ENCODE data around the gene STRN4.
"Not testable (repeated sequence)": the region's sequence is repeated elsewhere in the genome, so short reads cannot be mapped to it uniquely, and the experiment has no call there.

STRN4 gene

DNA sequence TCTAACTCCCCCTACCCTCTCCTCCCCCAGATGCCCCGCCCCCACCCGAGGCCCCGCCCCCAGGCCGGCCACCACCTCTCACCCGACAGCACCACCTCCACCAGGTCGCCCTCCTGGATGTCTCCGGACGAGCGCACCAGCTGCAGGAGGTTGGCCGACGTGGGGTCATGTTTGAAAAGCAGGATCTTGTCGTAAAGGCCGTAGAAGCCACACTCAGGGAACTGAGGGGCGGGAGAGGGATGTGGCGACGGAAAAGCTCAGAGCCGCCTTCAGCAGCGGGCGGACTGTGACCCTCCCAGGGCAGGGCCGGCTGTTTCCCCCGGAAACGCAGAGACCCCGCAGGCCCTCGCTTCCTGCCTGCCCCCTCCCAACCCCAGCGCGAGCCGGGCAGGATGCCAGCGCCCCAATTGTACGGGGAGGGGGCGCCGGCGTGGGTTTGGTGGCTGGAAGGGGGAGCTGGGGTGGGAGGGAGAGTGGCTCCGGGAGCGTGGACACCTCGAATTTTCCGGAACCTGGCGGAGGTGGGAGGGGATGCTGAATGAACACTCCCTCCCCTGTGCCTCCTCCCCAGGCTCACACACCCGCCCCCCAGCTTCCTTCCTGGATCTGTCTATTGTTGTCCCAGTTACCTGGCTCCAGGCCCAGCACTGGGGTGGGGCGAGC is 32.3 kb downstream of the STRN4 start:
- peak overlapping the region; percentile 61 for H3K27ac ChIP-seq (ENCODE audit: low read length)

DNA sequence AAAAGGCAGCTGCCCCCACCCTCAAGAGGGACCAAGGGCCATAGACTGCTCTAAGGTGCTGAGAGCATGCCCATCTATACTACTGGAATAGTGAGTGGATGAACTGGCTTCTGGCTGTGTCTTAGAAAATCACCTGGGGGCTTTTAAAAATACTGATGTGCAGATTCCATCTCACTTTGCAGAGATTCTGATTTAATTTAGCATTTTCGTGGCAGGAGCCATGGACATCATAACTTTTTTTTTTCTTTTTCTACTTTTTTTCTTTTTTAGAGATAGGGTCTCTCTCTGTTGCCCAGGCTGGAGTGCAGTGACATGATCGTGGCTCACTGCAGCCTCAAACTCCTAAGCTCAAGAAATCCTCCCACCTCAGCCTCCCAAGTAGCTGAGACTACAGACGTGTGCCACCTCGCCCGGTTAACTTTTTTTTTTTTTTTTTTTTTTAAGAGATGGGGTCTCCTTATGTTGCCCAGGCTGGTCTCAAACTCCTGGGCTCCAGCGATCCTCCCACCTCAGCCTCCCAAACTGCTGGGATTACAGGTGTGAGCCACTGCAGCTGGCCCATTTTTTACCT is 33.4 kb downstream of the STRN4 start:
- not testable (repeated sequence) for H3K9ac ChIP-seq (ENCODE audit: low read depth, low read length); H3K27ac ChIP-seq (ENCODE audit: low read length); H3K27me3 ChIP-seq (ENCODE audit: insufficient read depth, low read length); H3K4me3 ChIP-seq (ENCODE audit: low read length); H3K9me3 ChIP-seq (ENCODE audit: insufficient read depth, low read depth, low read length)
- Histone ChIP-seq H3K4me1 (ENCODE audit: insufficient read depth, low read length) (peaks cover 17% of the 10 kb centered on the region; the same call in 1 of the 2 replicates), H3K36me3 (ENCODE audit: insufficient read depth, low read depth, low read length) (peaks cover 22% of the 10 kb centered on the region)

More for the DNA sequence above, 32.3 kb downstream of the STRN4 start:
- Histone ChIP-seq H3K4me1 (ENCODE audit: insufficient read depth, low read length) (peaks cover 19% of the 10 kb centered on the region; the same call in 1 of the 2 replicates), H3K36me3 (ENCODE audit: insufficient read depth, low read depth, low read length) (peaks cover 13% of the 10 kb centered on the region), H3K4me3 (ENCODE audit: low read length) (peak overlapping the region; percentile 76), H3K9me3 (ENCODE audit: insufficient read depth, low read depth, low read length) (no peaks in the 10 kb centered on the region), H3K9ac (ENCODE audit: low read depth, low read length) (peak overlapping the region; percentile 89; the same call in 1 of the 2 replicates), H3K27me3 (ENCODE audit: insufficient read depth, low read length) (no peaks in the 10 kb centered on the region)

DNA sequence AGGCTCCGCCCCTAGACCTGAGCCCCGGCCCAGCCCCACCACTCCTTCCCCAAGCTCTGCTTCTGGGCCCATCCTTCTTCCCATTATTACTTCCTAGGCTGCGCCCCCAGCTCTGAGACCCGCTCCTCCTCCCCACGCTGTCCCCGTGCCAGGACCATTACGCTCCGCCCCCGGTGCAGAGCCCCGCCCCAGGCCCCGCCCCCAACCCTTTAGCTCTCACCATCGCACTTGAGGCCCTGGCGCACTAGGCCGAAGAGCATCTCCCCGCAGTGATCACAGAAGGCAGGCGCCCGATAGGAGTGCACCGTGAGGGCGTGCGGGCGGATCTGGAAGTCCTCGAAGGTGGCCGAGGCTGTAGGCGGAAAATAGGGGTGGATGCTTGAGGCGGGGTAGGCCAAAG is 35.6 kb downstream of the STRN4 start:
- peaks cover 14% of the 10 kb centered on the region; the same call in 1 of the 2 replicates for H3K4me1 ChIP-seq (ENCODE audit: insufficient read depth, low read length)
- H3K36me3 ChIP-seq (ENCODE audit: insufficient read depth, low read depth, low read length) = peaks cover 37% of the 10 kb centered on the region
- H3K27ac ChIP-seq (ENCODE audit: low read length) = no peak overlapping the region
- H3K4me3 ChIP-seq (ENCODE audit: low read length) = no peak overlapping the region
- no peak overlapping the region for H3K9ac ChIP-seq (ENCODE audit: low read depth, low read length)
- no peaks in the 10 kb centered on the region for H3K9me3 ChIP-seq (ENCODE audit: insufficient read depth, low read depth, low read length)
- H3K27me3 ChIP-seq (ENCODE audit: insufficient read depth, low read length) = no peaks in the 10 kb centered on the region

DNA sequence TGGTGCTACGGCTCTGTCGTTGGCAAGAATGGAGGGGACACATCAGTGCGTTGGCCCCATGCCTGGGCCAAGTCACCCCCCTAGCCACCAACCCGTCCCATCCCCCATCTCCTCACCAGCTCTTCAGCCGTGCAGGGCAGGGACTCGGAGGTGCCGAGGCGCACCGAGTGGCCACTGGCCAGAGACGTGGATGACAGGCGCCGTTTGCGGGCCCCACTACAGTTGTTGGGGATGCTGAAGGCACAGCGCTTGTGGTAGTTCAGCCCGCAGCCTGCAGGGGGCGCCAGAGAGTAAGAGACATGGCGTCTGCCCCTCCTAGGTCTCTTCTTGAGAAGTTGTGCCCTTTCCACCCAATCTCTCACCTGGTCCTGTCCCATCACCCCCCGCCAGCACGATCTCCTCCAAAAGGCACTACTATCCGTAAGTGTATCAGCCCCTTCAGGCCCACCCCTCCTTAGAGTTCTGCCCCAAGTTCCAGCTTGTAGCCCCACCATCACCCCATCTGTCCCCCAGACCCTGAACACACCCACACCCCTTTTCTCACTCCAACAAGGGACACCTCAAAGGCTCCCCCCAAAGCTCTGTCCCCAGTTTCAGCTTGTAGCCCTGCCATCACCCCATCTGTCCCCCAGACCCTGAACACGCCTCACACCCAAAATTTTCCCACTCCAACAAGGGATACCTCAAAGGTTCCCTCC is 41.7 kb downstream of the STRN4 start:
- peaks cover 75% of the 10 kb centered on the region for H3K36me3 ChIP-seq (ENCODE audit: insufficient read depth, low read depth, low read length)
- no peak overlapping the region for H3K27ac ChIP-seq (ENCODE audit: low read length)

DNA sequence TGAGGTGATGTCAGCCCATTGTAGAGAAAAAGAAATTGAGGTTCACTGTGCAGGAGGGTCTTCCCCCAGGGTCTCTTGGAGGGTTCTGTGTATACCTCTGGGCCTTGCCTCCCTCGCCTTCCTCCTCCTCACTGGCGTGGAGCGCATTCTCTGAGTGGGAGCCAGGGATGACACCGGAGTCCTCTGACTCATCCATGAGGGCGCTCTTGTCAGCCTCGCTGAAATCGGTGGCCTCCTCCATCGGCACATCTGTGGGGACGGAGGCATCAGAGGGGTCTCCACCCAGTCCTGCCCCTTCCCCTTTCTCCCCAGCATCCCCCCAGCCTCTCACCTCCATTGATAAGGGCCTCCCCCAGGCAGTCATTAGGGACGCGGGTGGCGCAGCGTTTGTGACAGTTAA is 45.5 kb downstream of the STRN4 start:
- H3K27me3 ChIP-seq (ENCODE audit: insufficient read depth, low read length) = no peaks in the 10 kb centered on the region
- no peaks in the 10 kb centered on the region for H3K9me3 ChIP-seq (ENCODE audit: insufficient read depth, low read depth, low read length)
- no peak overlapping the region for H3K4me3 ChIP-seq (ENCODE audit: low read length)
- no peak overlapping the region for H3K9ac ChIP-seq (ENCODE audit: low read depth, low read length)
- no peak overlapping the region for H3K27ac ChIP-seq (ENCODE audit: low read length)
- H3K4me1 ChIP-seq (ENCODE audit: insufficient read depth, low read length) = peaks cover 5% of the 10 kb centered on the region; the same call in 1 of the 2 replicates
- peaks cover 73% of the 10 kb centered on the region for H3K36me3 ChIP-seq (ENCODE audit: insufficient read depth, low read depth, low read length)

More for the DNA sequence above, 41.7 kb downstream of the STRN4 start:
- Histone ChIP-seq H3K4me3 (ENCODE audit: low read length) (no peak overlapping the region), H3K27me3 (ENCODE audit: insufficient read depth, low read length) (no peaks in the 10 kb centered on the region), H3K4me1 (ENCODE audit: insufficient read depth, low read length) (no peaks in the 10 kb centered on the region), H3K9me3 (ENCODE audit: insufficient read depth, low read depth, low read length) (no peaks in the 10 kb centered on the region), H3K9ac (ENCODE audit: low read depth, low read length) (no peak overlapping the region)

DNA sequence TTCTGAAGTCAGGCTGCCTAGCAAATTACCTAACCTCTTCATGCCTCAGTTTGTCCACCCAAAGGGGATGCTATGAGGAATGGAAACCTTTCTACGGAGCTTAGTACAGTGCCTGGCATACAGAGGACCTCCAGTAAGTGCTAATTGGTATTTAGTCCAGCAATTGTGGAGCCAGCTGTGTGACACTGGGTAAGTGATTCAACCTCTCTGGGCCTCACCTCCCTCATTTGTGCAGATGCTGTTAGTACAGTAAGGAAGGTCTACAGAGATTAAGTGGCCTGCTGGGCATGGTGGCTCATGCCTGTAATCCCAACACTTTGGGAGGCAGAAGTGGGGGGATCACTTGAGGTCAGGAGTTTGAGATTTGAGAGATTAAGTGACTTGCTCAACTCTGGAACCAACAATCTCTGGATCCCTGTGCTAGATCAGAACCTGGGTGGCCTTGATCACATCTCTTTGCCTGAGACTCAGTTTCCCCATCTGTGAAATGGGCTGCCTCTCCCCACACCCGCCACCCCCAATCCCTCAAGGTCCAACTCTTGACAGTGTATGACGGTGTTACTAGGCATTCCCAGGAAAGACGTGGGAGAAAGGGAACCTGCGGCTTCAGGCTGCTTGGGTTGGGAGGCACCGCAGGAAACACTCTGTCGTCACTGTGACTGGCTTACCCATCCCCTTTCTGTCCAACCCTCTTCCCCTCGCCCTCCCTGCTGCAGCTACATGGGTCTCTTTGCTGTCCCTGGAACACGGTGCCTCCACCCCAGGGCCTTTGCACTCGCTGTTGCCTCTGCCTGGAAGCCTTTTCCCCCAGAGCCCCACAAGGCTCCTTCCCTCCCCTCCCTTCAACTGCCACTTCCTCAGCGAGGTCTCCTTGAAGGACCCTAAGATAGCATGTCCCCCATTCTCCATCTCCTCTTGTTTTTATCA is 47.6 kb downstream of the STRN4 start:
- peaks cover 86% of the 10 kb centered on the region for H3K36me3 ChIP-seq (ENCODE audit: insufficient read depth, low read depth, low read length)
- no peaks in the 10 kb centered on the region for H3K9me3 ChIP-seq (ENCODE audit: insufficient read depth, low read depth, low read length)
- H3K4me1 ChIP-seq (ENCODE audit: insufficient read depth, low read length) = peaks cover 5% of the 10 kb centered on the region; the same call in 1 of the 2 replicates
- H3K27ac ChIP-seq (ENCODE audit: low read length) = no peak overlapping the region
- no peaks in the 10 kb centered on the region for H3K27me3 ChIP-seq (ENCODE audit: insufficient read depth, low read length)
- H3K4me3 ChIP-seq (ENCODE audit: low read length) = no peak overlapping the region
- no peak overlapping the region for H3K9ac ChIP-seq (ENCODE audit: low read depth, low read length)

DNA sequence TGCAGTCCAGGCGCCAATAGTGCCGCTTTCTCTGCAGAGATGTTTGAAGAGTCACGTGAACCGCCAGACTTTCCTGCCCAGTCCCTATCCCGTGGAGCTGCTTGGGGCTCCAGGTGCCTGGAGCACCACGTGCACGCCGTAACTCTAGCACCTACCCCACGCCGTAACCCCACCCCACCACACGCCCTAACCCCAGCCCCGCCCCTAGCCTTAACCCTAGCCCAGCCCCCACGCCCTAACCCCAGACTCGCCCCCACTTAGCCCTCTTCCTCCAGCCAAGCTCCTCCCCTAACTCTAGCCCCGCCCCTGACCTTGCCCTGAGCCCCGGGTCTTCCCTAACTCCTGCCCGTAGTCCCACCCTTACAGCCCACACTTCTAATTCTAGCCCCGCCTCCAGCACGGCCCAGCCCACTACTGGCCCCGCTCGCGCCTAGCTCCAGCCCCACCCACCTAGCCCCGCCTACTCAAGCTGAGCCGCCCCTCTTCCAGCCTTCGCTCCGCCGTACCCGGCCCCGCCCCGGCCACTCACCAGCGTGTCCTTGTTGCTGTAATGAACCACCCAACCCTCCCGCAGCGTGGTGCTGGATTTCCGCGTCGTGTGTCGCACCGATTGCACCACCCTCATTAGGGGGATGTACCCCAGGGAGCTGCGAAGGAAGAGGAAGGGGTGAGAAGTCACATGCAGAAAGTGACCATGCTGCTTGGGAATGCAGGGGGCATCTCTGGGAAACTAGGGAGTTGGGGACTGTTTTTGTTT is 48.9 kb downstream of the STRN4 start:
- no peaks in the 10 kb centered on the region for H3K27me3 ChIP-seq (ENCODE audit: insufficient read depth, low read length)
- peak overlapping the region; percentile 47; the same call in 1 of the 2 replicates for H3K9ac ChIP-seq (ENCODE audit: low read depth, low read length)
- no peak overlapping the region for H3K27ac ChIP-seq (ENCODE audit: low read length)
- H3K36me3 ChIP-seq (ENCODE audit: insufficient read depth, low read depth, low read length) = peaks cover 86% of the 10 kb centered on the region
- H3K4me3 ChIP-seq (ENCODE audit: low read length) = peak overlapping the region; percentile 50
- peaks cover 5% of the 10 kb centered on the region; the same call in 1 of the 2 replicates for H3K4me1 ChIP-seq (ENCODE audit: insufficient read depth, low read length)
- no peaks in the 10 kb centered on the region for H3K9me3 ChIP-seq (ENCODE audit: insufficient read depth, low read depth, low read length)

DNA sequence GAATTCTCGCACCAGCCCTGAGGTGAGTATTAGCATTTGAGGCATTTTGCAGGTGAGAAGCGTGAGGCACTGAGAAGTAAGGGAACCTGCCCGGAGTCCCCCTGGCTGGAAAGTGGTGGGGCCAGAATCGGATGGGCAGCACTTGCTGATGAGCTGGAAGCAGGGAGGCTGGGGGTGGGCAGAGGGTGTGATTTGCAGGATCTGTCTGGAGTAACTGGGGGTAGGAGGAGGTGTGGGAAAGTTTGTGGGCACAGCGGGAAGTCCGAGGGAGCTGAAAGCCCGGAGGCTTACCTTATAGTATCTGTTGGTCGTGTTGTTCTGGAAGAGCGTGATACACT is 49.4 kb downstream of the STRN4 start:
- H3K27me3 ChIP-seq (ENCODE audit: insufficient read depth, low read length) = no peaks in the 10 kb centered on the region
- no peaks in the 10 kb centered on the region for H3K9me3 ChIP-seq (ENCODE audit: insufficient read depth, low read depth, low read length)
- H3K9ac ChIP-seq (ENCODE audit: low read depth, low read length) = peak overlapping the region; percentile 47; the same call in 1 of the 2 replicates
- H3K27ac ChIP-seq (ENCODE audit: low read length) = no peak overlapping the region
- peaks cover 86% of the 10 kb centered on the region for H3K36me3 ChIP-seq (ENCODE audit: insufficient read depth, low read depth, low read length)
- H3K4me3 ChIP-seq (ENCODE audit: low read length) = peak overlapping the region; percentile 43
- peaks cover 5% of the 10 kb centered on the region; the same call in 1 of the 2 replicates for H3K4me1 ChIP-seq (ENCODE audit: insufficient read depth, low read length)

DNA sequence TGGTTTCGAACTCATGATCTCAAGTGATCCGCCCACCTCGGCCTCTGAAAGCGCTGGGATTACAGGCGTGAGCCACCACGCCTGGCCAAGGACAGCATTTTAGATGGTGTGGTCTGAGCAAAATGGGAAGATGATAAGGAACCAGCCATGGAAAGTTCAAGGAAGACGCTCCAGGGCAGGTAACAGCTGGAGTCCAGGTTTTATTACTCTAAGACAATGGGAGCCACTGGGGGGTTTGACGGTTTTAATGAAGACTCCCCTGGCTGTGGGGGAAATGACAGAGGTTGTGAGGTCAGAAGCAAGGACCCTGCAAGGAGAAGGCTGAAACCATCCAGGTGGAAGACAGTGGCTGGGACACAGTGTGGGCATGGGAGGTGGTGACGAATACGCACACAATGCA is 50.2 kb downstream of the STRN4 start:
- Histone ChIP-seq H3K36me3 (ENCODE audit: insufficient read depth, low read depth, low read length) (peaks cover 86% of the 10 kb centered on the region), H3K9ac (ENCODE audit: low read depth, low read length) (no peak overlapping the region), H3K4me1 (ENCODE audit: insufficient read depth, low read length) (peaks cover 5% of the 10 kb centered on the region; the same call in 1 of the 2 replicates)

DNA sequence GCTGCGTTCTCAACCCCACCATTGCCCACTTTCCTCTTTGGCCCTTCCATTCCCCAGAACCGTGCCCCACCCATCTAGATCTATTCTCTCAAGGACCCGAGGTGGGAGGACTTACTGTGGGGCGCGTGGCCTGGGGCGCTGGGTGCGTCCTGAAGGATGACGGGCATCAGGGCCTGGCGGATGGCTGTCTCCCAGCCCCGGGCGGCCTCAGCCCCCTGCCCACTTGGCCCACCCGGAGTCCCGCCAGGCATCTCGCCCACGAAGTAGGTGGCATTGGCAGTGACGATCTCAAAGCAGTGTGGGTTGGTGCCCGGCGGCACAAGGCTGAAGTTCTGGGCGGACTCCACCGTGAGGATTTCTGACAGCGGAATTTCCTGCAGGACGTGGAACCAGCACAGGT is 52.5 kb downstream of the STRN4 start:
- Histone ChIP-seq H3K27me3 (ENCODE audit: insufficient read depth, low read length) (no peaks in the 10 kb centered on the region), H3K4me3 (ENCODE audit: low read length) (no peak overlapping the region), H3K36me3 (ENCODE audit: insufficient read depth, low read depth, low read length) (peaks cover 85% of the 10 kb centered on the region), H3K9me3 (ENCODE audit: insufficient read depth, low read depth, low read length) (no peaks in the 10 kb centered on the region), H3K4me1 (ENCODE audit: insufficient read depth, low read length) (peaks cover 5% of the 10 kb centered on the region; the same call in 1 of the 2 replicates), H3K27ac (ENCODE audit: low read length) (no peak overlapping the region), H3K9ac (ENCODE audit: low read depth, low read length) (no peak overlapping the region)

More for the DNA sequence above, 50.2 kb downstream of the STRN4 start:
- Histone ChIP-seq H3K27ac (ENCODE audit: low read length) (no peak overlapping the region), H3K4me3 (ENCODE audit: low read length) (no peak overlapping the region), H3K9me3 (ENCODE audit: insufficient read depth, low read depth, low read length) (no peaks in the 10 kb centered on the region), H3K27me3 (ENCODE audit: insufficient read depth, low read length) (no peaks in the 10 kb centered on the region)

All from iPS-20b (cell line).